ENCODE data around the gene DNM3.
A peak's percentile ranks its signal among the peaks of the same experiment; 100 is the strongest.

Gene DNM3

DNA sequence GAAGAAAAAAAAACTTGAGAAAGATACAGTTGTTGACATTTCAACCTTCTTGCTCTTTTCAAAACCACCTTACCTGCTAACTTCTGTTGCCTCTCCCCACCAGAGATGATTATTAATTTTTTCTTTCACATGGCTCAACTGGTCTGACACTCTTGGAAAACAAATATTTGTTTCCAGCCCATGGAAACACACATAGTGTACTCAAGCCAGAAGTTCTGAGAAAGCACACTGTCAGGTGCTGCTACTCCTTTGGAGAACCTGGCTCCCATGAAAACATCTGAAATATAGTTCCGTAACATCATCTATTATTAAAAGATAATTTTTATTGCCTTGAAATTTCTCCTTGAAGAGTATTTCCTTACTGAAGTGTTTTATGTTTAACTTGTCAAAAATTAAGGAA lies 434.2 kb downstream of the DNM3 start:
- no peak overlapping the region for H3K27ac ChIP-seq
- H3K36me3 ChIP-seq (replicated peaks) = no peaks in the 10 kb centered on the region
- TF ChIP-seq, protein P1, sequence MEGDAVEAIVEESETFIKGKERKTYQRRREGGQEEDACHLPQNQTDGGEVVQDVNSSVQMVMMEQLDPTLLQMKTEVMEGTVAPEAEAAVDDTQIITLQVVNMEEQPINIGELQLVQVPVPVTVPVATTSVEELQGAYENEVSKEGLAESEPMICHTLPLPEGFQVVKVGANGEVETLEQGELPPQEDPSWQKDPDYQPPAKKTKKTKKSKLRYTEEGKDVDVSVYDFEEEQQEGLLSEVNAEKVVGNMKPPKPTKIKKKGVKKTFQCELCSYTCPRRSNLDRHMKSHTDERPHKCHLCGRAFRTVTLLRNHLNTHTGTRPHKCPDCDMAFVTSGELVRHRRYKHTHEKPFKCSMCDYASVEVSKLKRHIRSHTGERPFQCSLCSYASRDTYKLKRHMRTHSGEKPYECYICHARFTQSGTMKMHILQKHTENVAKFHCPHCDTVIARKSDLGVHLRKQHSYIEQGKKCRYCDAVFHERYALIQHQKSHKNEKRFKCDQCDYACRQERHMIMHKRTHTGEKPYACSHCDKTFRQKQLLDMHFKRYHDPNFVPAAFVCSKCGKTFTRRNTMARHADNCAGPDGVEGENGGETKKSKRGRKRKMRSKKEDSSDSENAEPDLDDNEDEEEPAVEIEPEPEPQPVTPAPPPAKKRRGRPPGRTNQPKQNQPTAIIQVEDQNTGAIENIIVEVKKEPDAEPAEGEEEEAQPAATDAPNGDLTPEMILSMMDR (IDR thresholded peaks at IDR 0.05; ENCODE audit: low read depth, low read length, missing control alignments) = no peak
- DNase-seq = no peak
- in situ Hi-C loops (cut with HindIII; ENCODE audit: low pct_ligation_motif_present, low sequenced_read_pairs) = no loop called here
- H3K27me3 ChIP-seq (replicated peaks) = no peaks in the 10 kb centered on the region
- H3K4me3 ChIP-seq (ENCODE audit: low read depth, low read length) = no peak overlapping the region

DNA sequence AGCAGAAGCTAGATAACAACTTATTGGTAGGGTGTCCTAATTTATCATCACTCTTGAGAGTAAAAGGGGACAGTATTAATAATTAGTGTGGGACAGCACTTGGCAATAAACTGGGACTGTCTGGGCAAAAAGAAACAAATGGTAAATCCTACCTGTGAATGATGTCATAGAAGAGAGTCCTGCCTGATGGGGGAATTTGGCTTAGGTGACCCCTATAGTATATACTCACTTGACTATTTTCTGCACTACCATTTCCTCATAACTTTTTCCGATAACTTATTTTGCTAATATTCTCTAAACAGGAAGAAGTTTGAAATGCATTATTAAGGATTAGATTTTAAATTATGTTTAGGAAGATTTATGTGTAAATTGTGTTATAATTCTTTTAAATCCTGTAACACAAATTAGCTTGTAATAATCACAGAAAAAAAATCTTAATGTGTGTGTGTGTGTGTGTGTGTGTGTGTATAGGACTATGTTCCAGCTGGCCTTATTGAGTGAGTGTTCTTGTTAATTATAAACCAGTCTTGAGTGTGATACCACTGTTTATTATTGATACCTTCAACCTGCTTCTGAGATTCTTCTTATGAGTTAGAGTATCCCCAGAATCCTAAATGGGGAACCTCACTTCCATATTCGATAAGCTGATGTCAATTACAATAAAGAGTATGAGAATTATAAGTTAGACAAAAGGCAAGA lies 435.0 kb downstream of the DNM3 start:
- Histone ChIP-seq H3K36me3 (replicated peaks) (no peaks in the 10 kb centered on the region), H3K27me3 (replicated peaks) (no peaks in the 10 kb centered on the region), H3K27ac (no peak overlapping the region), H3K4me3 (ENCODE audit: low read depth, low read length) (no peak overlapping the region)
- DNase-seq = no peak
- TF ChIP-seq, protein P1 (IDR thresholded peaks at IDR 0.05; ENCODE audit: low read depth, low read length, missing control alignments) = no peak
- in situ Hi-C loops (cut with HindIII; ENCODE audit: low pct_ligation_motif_present, low sequenced_read_pairs) = no loop called here

DNA sequence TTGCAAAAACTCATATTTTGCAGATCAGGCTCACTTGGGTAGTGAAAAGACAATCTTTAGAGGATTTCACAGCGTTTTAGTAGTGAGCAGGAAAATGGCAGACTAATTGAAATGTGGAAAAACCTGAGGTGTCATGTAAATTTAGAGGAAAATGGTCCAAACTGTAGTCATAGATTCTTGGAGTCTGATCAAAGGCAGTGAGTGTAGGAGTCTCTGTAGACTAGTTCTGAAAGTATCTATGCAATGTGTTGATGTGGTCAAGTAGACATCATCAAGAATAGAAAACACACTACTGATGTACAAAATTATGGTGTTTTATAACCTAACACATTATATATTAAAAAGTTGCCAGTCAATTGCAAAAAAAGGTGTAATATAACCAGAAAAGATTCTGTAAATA lies 436.0 kb downstream of the DNM3 start:
- TF ChIP-seq, protein P1 (IDR thresholded peaks at IDR 0.05; ENCODE audit: low read depth, low read length, missing control alignments) = no peak
- no peaks in the 10 kb centered on the region for H3K27me3 ChIP-seq (replicated peaks)
- no peak overlapping the region for H3K4me3 ChIP-seq (ENCODE audit: low read depth, low read length)
- H3K36me3 ChIP-seq (replicated peaks) = no peaks in the 10 kb centered on the region
- in situ Hi-C loops (cut with HindIII; ENCODE audit: low pct_ligation_motif_present, low sequenced_read_pairs) = no loop called here
- no peak overlapping the region for H3K27ac ChIP-seq
- DNase-seq = no peak

DNA sequence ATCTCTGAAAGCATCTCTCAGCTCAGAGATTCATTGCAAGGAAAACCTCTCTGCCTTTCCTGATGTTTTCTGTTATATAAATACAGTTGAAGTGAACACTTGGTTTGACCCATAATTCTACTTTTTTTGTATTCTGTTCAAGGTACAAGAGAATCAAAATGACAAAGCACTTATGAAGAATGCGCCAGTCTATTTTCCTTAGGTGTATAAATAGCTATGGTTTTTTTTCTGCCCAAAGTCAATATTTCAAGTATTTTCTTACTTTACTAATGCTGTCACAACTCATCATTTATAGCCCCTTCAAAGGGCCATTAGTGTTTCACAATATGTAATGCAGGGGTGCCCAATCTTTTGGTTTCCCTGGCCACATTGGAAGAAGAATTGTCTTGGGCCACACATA lies 436.7 kb downstream of the DNM3 start:
- Histone ChIP-seq H3K27me3 (replicated peaks) (no peaks in the 10 kb centered on the region), H3K4me3 (ENCODE audit: low read depth, low read length) (no peak overlapping the region), H3K27ac (no peak overlapping the region), H3K36me3 (replicated peaks) (no peaks in the 10 kb centered on the region)
- in situ Hi-C loops (cut with HindIII; ENCODE audit: low pct_ligation_motif_present, low sequenced_read_pairs) = no loop called here
- TF ChIP-seq, protein P1 (IDR thresholded peaks at IDR 0.05; ENCODE audit: low read depth, low read length, missing control alignments) = no peak
- no peak for DNase-seq

DNA sequence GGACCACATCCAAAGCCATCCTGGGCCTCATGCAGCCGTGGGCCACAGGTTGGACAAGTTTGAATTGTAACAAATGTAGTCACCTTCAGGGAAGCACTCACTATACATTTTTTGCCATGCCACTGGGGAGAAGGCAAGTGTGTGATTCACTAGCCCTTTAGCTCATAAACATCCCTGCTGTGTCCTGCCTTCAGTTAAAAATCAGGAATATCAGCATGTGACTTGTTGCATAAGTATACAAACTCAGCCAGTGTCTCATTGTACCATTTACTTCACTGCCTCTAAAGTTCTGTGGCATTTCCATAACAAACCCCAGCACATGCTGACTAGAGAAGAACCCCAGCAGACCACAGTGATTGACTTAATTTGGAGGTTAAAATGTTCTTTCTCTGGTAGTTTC lies 437.2 kb downstream of the DNM3 start:
- TF ChIP-seq, protein P1 (IDR thresholded peaks at IDR 0.05; ENCODE audit: low read depth, low read length, missing control alignments) = no peak
- peak; percentile 50 for DNase-seq
- Histone ChIP-seq H3K36me3 (replicated peaks) (no peaks in the 10 kb centered on the region), H3K27ac (no peak overlapping the region), H3K27me3 (replicated peaks) (no peaks in the 10 kb centered on the region), H3K4me3 (ENCODE audit: low read depth, low read length) (no peak overlapping the region)
- in situ Hi-C loops (cut with HindIII; ENCODE audit: low pct_ligation_motif_present, low sequenced_read_pairs) = no loop called here

All from brain microvascular endothelial cell (primary cell).